Measurements from ENCODE around the gene ZNF844.
A peak's percentile ranks its signal among the peaks of the same experiment; 100 is the strongest.
"Not testable (repeated sequence)": the region's sequence is repeated elsewhere in the genome, so short reads cannot be mapped to it uniquely, and the experiment has no call there.

ZNF844 gene

DNA sequence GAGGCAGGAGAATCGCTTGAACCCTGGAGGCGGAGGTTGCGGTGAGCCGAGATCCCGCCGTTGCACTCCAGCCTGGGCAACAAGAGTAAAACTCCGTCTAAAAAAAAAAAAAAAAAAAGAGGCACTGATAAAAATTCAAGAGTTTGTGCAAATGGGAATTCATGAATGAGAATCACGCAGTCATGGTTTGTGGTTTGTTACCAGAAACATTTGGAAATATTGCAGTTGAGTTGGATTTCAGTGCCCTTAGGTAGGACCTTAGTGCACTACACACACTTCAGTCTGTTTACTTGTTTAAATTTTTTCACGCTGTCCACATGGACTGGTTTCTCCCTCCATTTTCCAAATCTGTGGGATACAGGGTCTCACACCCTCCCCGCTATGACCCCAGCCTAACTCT, 28.4 kb downstream of the ZNF844 start:
- DNase-seq, result no peak

DNA sequence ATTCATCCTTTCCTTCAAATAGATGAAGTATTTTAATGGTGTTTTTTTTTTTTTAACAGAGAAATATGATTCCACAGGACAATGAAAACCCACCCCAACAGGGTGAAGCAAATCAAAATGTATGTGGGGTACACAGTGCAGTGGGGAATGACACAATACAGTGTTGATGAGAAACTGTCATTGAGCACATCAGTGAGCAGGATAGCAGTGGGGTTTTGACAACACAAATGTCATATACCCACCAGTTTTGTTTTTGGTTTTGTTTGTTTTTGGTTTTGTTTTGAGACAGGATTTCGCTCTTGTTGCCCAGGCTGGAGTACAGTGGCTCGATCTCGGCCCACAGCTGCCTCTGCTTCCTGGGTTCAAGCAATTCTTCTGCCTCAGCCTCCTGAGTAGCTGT, 29.2 kb downstream of the ZNF844 start:
- no peak for DNase-seq

GRCh38 chr19:12095111-12095790, 30.7 kb downstream of the ZNF844 start:
- DNase-seq, result no peak

GRCh38 chr19:12098040-12098439, 33.5 kb downstream of the ZNF844 start:
- no peak for DNase-seq

DNA sequence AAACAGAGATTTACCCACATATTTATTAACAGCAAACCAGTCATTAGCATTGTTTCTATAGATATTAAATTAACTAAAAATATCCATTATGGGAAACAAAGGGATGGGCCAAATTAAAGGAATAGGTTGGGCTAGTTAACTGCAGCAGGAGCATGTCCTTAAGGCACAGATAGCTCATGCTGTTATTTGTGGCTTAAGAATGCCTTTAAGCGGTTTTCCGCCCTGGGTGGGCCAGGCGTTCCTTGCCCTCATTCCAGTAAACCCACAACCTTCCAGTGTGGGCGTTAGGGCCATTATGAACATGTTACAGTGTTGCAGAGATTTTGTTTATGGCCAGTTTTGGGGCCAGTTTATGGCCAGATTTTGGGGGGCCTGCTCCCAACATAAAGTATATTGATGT, 39.4 kb downstream of the ZNF844 start:
- DNase-seq, result not testable (repeated sequence)

DNA sequence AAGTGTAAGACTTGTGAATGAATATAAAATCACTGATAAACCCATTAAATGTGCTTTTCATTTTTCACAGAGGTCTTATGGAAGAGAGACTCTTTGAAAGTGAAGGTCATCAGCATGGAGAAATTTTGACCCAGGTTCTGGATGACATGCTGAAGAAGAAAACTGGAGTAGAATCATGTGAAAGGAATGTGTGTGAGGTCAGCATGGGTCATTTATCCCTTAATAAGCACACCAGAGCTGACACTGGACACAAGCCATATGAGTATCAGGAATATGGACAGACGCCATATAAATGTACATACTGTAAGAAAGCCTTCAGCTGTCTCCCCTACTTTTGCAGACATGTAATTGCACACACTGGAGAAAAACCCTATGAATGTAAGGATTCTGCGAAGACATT, 46.6 kb downstream of the ZNF844 start:
- no peak for DNase-seq

GRCh38 chr19:12111943-12112637, 47.6 kb downstream of the ZNF844 start:
- no peak for DNase-seq

DNA sequence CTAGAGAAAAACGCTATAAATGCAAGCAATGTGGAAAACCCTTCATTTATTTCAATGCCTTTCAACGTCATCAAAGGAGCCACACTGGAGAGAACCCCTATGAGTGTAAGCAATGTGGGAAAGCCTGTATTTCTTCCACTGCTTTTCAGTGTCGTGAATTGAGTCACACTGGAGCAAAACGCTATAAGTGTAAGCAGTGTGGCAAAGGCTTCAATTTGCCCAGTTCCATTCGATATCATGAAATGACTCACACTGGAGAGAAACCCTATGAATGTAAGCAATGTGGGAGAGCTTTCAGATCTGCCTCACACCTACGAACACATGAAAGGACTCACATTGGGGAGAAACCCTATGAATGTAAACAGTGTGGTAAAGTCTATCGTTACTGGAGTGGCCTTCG, 48.2 kb downstream of the ZNF844 start:
- no peak for DNase-seq

GRCh38 chr19:12113121-12113520, 48.6 kb downstream of the ZNF844 start:
- DNase-seq, result no peak

DNA sequence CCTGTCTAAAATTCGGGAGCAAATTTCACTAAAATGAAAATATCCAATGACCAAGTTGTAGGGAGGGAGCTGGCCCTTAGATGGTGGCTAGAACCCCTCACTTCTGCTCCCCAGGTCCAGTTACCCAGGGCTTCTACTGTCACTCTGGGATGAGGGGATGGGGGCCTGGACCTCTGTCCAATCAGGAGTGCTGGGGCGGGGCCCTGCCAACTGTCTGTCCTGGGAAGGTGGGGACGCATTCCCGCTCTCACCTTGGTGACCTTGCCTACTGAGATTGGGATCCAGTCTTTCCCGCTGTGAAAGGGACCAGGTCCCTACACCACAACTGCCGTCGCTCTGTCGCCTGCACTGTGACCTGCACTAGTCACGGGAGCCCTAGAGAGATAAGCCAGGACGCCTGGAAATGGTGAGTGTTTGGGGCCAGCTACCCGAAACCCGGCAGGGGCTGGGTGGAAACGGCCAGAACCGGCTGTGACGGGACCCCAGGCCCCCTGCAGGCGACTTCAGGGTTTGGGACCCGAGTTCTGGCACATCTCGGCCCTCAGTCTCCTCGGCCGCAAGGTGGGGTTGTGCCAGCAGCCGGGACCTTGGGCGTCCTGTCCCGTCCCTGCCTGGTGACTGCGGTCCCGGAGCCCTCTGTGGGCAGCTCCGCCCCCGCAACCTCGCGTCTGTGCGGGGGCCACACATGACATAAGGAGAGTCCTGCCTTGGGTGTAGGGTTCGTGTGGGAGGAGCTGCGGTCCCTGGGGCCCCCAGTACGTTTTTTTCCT, 52.9 kb downstream of the ZNF844 start:
- DNase-seq, result no peak

- peak in 1 of 2 experiments; percentile 11 for DNase-seq
These were observed 62.2 kb downstream of the ZNF844 start for GRCh38 chr19:12126707-12127106.

Data from NCI-H526 (cell line).